ENCODE measurements around the gene CENPL. TPM values are rescaled to one million over a fixed set of nuclear protein-coding genes. Genes with fewer than 3 reads are reported as not detected.

Gene CENPL
- total RNA-seq, 1 experiment from 2014 or later: 108 TPM

GRCh38 chr1:173856903-173857302 lies 32.2 kb upstream of the CENPL start:
- DNase-seq (no peak), ATAC-seq (no peak)
- ChIA-PET CTCF (no interaction called here), POLR2A (ENCODE audit: unreplicated experiment) (no interaction called here)
- no TSS peak for BruUV-seq (replicated peaks)
- intact Hi-C loops (cut with micrococcal nuclease): loop anchor here (10.0 kb wide), 1 partner anchor 218 kb away; no protein-coding TSS in a partner anchor
- H3K27ac ChIP-seq (ENCODE audit: low read length): no peak overlapping the region
- no peak overlapping the region for H3K4me2 ChIP-seq (ENCODE audit: low read length)
- no peaks in the 10 kb centered on the region for H3K27me3 ChIP-seq (ENCODE audit: low read length)
- TF ChIP-seq EZH2 (IDR thresholded peaks at IDR 0.05; ENCODE audit: low read length, unreplicated experiment): no peak
- no peak for TF ChIP-seq CTCF (conservative IDR thresholded peaks at IDR 0.05; ENCODE audit: low read depth, low read length)
- no peak for TF ChIP-seq EZH2phosphoT487 (IDR thresholded peaks at IDR 0.05; ENCODE audit: borderline replicate concordance, low read length)
- no peaks in the 10 kb centered on the region for H3K9me2 ChIP-seq (replicated peaks; ENCODE audit: low read length)
- H3K9ac ChIP-seq (ENCODE audit: low read length): no peak overlapping the region
- H3K36me3 ChIP-seq (ENCODE audit: low read depth, low read length): peaks cover 4% of the 10 kb centered on the region; the same call in 1 of the 2 replicates
- no peaks in the 10 kb centered on the region for H4K20me1 ChIP-seq (ENCODE audit: low read length)
- H3K4me1 ChIP-seq (ENCODE audit: insufficient read depth, low read length): no peaks in the 10 kb centered on the region
- peaks cover 3% of the 10 kb centered on the region for H3F3A ChIP-seq (ENCODE audit: low read length, unreplicated experiment)
- no peaks in the 10 kb centered on the region for H3K79me2 ChIP-seq (ENCODE audit: low read length)
- no peaks in the 10 kb centered on the region for H3K9me3 ChIP-seq (ENCODE audit: low read length)
- H2AFZ ChIP-seq (ENCODE audit: low read length): no peak overlapping the region
- H3K4me3 ChIP-seq (ENCODE audit: low read length): no peak overlapping the region

GRCh38 chr1:173856014-173856413 lies 31.3 kb upstream of the CENPL start:
- CTCF ChIA-PET: no interaction called here
- no TSS peak for BruUV-seq (replicated peaks)

More at GRCh38 chr1:173856014-173856413, 31.3 kb upstream of the CENPL start:
- no peak overlapping the region for H3K27ac ChIP-seq (ENCODE audit: low read length)
- H3K27me3 ChIP-seq (ENCODE audit: low read length): no peaks in the 10 kb centered on the region
- H3K79me2 ChIP-seq (ENCODE audit: low read length): no peaks in the 10 kb centered on the region
- no peak overlapping the region for H2AFZ ChIP-seq (ENCODE audit: low read length)
- no peak overlapping the region for H3K4me3 ChIP-seq (ENCODE audit: low read length)
- POLR2A ChIA-PET (ENCODE audit: unreplicated experiment): no interaction called here
- TF ChIP-seq EZH2phosphoT487 (IDR thresholded peaks at IDR 0.05; ENCODE audit: borderline replicate concordance, low read length): no peak
- TF ChIP-seq CTCF (conservative IDR thresholded peaks at IDR 0.05; ENCODE audit: low read depth, low read length): no peak
- no peaks in the 10 kb centered on the region for H3K9me3 ChIP-seq (ENCODE audit: low read length)
- no peaks in the 10 kb centered on the region for H4K20me1 ChIP-seq (ENCODE audit: low read length)
- peaks cover 8% of the 10 kb centered on the region for H3K36me3 ChIP-seq (ENCODE audit: low read depth, low read length)
- ATAC-seq (no peak), DNase-seq (no peak)
- no peak overlapping the region for H3K4me2 ChIP-seq (ENCODE audit: low read length)
- no peak overlapping the region for H3K9ac ChIP-seq (ENCODE audit: low read length)
- H3K9me2 ChIP-seq (replicated peaks; ENCODE audit: low read length): no peaks in the 10 kb centered on the region
- no peaks in the 10 kb centered on the region for H3K4me1 ChIP-seq (ENCODE audit: insufficient read depth, low read length)
- intact Hi-C loops (cut with micrococcal nuclease): loop anchor here (10.0 kb wide), 1 partner anchor 219 kb away; no protein-coding TSS in a partner anchor
- peaks cover 3% of the 10 kb centered on the region for H3F3A ChIP-seq (ENCODE audit: low read length, unreplicated experiment)

Data from PC-3 (cell line).